Middle frontal gyrus (tissue), 1 donor: ENCODE measurements around the gene CSF1R.
"Not testable (repeated sequence)": the region's sequence is repeated elsewhere in the genome, so short reads cannot be mapped to it uniquely, and the experiment has no call there.

Source experiments
- DNase-seq: peaks from one replicate; pipeline ENCODE4 v3.0.0-alpha.2; 2015; ENCODE audit warnings: low spot score; ENCODE audit errors: extremely low spot score

CSF1R gene

GRCh38 chr5:150055326-150056074, 30.9 kb downstream of the CSF1R start:
- DNase-seq: no peak

GRCh38 chr5:150054569-150054968, 31.8 kb downstream of the CSF1R start:
- no peak for DNase-seq

- DNase-seq: no peak
Measured at GRCh38 chr5:150053713-150054392, 32.5 kb downstream of the CSF1R start.

GRCh38 chr5:150052956-150053712, 33.2 kb downstream of the CSF1R start:
- no peak for DNase-seq

DNA sequence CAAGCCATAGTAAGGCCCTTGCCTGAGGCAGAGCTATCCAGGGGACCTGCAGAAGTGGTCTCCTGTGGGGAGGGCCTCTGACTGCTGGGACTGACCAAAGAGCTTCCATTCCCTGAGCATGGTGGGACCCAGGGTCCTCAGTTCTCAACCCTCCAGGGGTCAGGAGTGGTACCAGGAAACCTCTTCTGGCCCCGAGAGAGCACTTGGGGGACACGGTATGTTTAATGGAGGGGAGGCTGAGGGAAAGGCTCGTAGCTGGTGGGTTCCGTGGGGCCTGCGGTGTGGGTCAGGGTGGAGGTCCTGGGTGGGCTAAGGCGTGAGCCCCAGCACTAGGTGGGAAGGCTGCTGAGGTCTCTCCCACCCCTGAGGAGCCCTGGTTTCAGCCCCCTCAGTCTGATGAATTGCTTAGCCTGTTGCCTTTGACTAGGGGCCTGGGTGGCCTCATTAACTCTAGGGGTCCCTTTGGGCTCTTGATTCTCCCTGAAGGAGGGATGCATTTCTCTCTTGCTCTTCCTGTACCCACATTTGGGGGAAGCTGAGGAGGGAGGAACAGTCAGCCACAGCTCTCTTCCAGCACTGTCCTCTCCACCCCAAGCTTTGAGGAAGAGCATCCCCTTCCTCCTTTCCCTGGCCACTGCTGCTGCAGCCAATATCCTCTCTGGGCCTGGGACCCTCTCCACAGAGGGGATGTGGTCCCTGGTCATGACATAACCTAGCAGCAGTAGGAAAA, 34.0 kb downstream of the CSF1R start:
- DNase-seq: no peak

GRCh38 chr5:150051657-150052195, 34.6 kb downstream of the CSF1R start:
- DNase-seq: no peak

DNA sequence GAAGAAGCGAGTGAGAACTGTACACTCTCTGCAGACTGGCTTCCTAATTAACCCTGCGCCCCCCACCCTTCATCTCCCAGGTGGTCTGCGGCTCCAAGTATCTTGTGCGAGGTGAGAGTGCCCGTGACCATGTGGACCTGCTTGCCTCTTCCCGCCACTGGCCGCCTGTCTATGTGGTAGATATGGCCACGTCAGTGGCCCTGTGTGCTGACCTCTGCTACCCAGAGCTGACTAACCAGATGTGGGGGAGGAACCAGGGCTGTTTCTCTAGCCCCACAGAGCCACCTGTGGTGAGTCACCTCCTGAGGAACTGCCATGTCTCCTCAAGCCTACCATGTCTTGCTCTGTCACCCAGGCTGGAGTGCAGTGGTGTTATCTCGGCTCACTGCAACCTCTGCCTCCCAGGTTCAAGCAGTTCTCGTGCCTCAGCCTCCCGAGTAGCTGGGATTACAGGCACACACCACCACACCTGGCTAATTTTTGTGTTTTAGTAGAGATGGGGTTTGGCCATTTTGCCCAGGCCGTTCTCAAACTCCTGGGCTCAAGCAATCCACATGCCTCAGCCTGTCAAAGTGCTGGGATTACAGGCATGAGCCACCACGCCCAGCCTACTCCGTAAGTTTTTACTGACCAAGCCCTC, 36.1 kb downstream of the CSF1R start:
- DNase-seq: not testable (repeated sequence)

- no peak for DNase-seq
Measured at GRCh38 chr5:150046031-150046430, 40.3 kb downstream of the CSF1R start.

DNA sequence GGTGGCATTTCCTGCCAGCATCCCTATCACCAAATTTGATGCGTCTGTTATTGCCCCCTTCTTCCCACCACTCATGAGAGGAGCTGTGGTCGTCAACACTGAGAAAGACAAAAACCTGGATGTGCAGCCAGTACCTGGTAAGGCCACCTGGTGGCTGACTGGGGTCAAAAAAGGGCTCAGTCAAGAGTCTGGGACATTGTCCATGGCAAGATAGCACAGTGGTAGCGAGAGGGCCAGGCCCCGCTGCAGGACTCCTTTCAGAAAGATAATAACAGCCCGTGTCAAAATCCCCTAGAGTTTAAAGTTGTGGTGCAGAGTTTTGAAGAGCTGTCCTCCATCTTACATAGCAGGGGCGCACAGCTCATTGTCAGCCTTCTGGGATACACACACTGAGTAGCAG, 40.8 kb downstream of the CSF1R start:
- DNase-seq: no peak

DNA sequence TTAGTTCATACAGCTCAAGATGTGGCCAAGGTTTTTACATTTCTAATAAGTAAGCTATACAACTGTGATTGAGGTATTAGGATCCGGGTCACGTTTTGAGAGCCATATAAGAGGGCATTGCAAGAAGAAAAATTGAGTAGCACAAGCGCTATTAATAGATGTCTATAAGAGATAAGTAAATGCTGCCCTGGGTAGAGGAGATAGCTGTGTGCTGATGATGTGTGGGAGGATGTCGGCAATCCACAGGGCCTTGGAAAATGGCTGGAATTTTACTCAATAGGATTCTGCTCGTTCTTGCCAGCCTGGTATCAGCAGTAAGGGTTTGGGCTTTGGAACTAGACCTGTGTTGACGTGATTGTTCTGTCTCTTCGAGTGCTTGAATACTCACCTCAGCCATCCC, 41.6 kb downstream of the CSF1R start:
- DNase-seq: no peak

DNA sequence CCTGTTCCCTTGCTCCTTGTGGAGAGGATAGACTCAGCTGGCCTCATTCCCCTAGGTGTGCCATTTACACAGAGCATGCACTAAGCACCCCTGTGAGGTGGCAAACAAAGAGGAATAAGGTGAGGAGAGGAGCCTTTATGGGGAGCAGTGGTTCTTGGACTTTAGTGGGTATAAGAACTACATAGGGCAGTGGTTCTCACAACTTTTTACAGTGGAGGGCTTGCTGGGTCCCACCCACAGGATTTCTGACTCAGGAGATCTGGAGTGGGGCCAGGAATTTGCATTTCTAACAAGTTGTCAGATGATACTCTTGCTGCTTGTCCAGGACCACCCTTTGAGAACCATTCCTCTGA, 42.0 kb downstream of the CSF1R start:
- no peak for DNase-seq

GRCh38 chr5:150043657-150044328, 42.6 kb downstream of the CSF1R start:
- DNase-seq: no peak

DNA sequence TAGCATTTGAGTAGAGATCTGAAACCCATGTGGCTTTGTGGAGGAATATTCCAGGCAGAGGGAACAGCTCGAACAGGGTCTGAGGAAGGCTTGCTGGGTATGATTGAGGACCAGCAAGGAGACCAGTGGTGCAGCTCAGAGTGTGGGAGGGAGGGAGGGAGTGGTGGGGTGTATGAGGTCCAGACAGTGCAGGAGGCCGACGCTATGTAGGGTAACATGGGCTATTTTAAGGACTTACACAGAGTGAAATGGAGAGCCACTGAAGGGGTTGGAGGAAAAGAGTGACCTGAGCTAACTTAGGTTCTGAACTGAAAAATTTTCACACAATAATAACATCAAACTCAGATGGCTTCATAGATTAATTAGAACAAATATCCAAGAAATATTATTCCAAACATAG, 43.9 kb downstream of the CSF1R start:
- DNase-seq: no peak

DNA sequence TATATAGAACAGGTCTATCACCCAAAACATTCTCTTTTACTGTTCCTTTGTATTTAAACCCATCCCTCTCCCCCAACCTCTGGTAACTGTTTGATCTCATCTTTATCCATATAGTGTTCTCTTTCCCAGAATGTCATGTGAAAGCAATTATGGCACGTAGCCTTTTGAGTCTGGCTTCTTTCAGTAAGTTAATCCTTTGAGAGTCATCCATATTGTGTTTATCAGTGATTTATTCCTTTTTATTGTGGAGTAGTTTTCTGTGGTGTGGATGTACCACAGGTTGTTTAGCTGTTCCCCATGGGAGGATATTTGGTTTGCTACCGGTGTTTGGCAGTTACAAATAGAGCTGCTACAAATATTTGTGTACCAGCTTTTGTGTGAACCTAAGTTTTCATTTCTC, 47.8 kb downstream of the CSF1R start:
- no peak for DNase-seq

GRCh38 chr5:150036513-150036912, 49.8 kb downstream of the CSF1R start:
- DNase-seq: no peak

- no peak for DNase-seq
Measured at GRCh38 chr5:150035139-150035895, 51.0 kb downstream of the CSF1R start.

- no peak for DNase-seq
Measured at GRCh38 chr5:150034662-150035061, 51.7 kb downstream of the CSF1R start.

DNA sequence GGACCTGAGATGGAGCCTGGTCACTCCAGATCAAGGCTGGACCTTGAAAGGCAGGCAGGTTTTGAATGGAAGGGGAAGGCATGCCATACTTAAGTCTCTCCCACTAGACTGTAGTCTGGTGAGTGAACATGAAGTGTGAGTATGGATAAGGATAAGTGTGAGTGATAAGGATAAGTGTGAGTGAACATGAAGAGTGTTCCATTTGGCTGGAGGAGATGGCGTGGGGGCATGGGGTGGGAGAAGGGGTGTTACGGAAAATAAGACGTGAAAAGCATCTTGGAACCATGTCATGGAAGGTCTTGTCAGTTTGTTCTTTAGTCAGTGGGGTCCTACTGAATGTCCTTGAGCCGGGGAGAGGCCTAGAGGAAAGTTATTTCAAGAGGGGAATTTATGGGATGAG, 53.0 kb downstream of the CSF1R start:
- DNase-seq: no peak

DNA sequence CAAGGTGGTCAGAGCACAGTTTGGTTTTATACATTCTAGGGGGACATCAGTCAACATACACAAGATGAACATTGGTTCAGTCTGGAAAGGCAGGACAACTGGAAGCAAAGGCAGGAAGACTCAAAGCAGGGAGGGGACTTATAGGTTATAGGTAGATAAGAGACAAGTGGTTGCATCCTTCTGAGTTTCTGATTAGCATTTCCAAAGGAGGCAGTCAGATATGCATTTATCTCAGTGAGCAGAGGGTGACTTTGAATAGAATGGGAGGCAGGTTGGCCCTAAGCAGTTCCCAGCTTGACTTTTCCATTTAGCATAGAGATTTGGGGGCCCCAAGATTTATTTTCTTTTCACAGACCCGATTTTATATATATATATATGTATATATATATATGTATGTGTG, 58.3 kb downstream of the CSF1R start:
- DNase-seq: not testable (repeated sequence)
